Peyer's patch (tissue), 4 donors: ENCODE measurements around the gene TSLP.

ENCODE experiments used
- POLR2A ChIP-seq, 2 donors: fragments of 450-650 bp; IDR thresholded peaks; one replicate each; pipeline ENCODE4 v1.5.1; 2017; ENCODE audit warnings: antibody characterized with exemption in 2 of 2, mild to moderate bottlenecking in 2 of 2, moderate library complexity in 2 of 2
- TF ChIP-seq, protein P1 (sequence below), 6 experiments: fragments of 450-650 bp in 4 of 6; fragments of 200-600 bp in 2 of 6; sonication (generic) in 1 of 6; IDR thresholded peaks; one replicate each; pipeline ENCODE4 v1.5.1; 2017 to 2019; ENCODE audit warnings: antibody characterized with exemption in 6 of 6, mild to moderate bottlenecking in 3 of 6, moderate library complexity in 1 of 6

DNA sequence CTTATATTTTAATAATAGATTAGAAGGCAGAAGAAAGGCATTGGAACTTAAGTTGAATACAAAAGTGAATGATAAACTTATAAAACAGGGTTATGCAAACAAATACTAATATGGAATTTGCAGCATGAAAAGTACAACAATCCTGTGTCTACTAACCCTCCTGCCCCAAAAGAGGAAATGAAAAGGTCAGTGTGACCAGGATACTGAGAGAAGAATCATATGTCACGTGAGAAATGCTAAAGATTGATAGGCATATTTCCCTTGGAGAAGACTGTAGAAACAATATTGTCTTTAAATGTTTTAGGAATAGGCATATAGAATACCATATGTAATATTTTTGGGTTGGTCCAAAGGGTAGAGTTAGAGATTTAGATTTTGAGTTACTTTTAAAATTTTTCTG is 24.5 kb downstream of the TSLP start:
- TF ChIP-seq, protein P1, sequence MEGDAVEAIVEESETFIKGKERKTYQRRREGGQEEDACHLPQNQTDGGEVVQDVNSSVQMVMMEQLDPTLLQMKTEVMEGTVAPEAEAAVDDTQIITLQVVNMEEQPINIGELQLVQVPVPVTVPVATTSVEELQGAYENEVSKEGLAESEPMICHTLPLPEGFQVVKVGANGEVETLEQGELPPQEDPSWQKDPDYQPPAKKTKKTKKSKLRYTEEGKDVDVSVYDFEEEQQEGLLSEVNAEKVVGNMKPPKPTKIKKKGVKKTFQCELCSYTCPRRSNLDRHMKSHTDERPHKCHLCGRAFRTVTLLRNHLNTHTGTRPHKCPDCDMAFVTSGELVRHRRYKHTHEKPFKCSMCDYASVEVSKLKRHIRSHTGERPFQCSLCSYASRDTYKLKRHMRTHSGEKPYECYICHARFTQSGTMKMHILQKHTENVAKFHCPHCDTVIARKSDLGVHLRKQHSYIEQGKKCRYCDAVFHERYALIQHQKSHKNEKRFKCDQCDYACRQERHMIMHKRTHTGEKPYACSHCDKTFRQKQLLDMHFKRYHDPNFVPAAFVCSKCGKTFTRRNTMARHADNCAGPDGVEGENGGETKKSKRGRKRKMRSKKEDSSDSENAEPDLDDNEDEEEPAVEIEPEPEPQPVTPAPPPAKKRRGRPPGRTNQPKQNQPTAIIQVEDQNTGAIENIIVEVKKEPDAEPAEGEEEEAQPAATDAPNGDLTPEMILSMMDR (IDR thresholded peaks at IDR 0.05), result no peak
- no peak for TF ChIP-seq POLR2A (IDR thresholded peaks at IDR 0.05)
